Pancreas (tissue), 10 donors: ENCODE measurements around the gene ZC2HC1C. TPM values are rescaled to one million over a fixed set of nuclear protein-coding genes. Genes with fewer than 3 reads are reported as not detected.
A peak's percentile ranks its signal among the peaks of the same experiment; 100 is the strongest.
"Not testable (repeated sequence)": the region's sequence is repeated elsewhere in the genome, so short reads cannot be mapped to it uniquely, and the experiment has no call there.

Source experiments
- ATAC-seq, 4 donors: fragments of 200-7000 bp; cut with Tn5 transposase; one replicate each; pipeline versions ENCODE4 v1.8.0 to v1.9.1; 2020; ENCODE audit warnings: mild to moderate bottlenecking in 4 of 4, moderate library complexity in 4 of 4
- DNase-seq, 6 donors: peaks; one replicate each; pipeline ENCODE4 v3.0.0-alpha.2; 2020
- FAIRE-seq: peaks from 2 replicates; lab custom pipeline; 2012; peaks lifted over from hg19 to GRCh38; lab: Jason Lieb, UNC
- H3K27ac ChIP-seq, 4 donors: fragments of 200-600 bp; sonication (generic); 1 replicate in 3 of 4; 2 replicates in 1 of 4; pipeline versions ENCODE4 v1.5.0 to v1.8.0; 2020
- H3K27me3 ChIP-seq, 4 donors: fragments of 200-600 bp; one replicate each; pipeline ENCODE4 v1.8.0; 2021
- H3K36me3 ChIP-seq, 3 donors: fragments of 200-600 bp; sonication (generic) in 1 of 3; one replicate each; pipeline versions ENCODE4 v1.5.0 to v1.8.0; 2020 to 2021
- H3K4me1 ChIP-seq, 3 donors: fragments of 200-600 bp; one replicate each; pipeline ENCODE4 v1.8.0; 2021
- H3K4me3 ChIP-seq, 4 donors: fragments of 200-600 bp; sonication (generic) in 2 of 4; one replicate each; pipeline versions ENCODE4 v1.5.0 to v1.8.0; 2020 to 2021
- H3K9me3 ChIP-seq, 4 donors: fragments of 200-600 bp; one replicate each; pipeline ENCODE4 v1.8.0; 2021
- WGBS, 2 donors: extraction: QIAGEN DNeasy Blood & Tissue Kit; methylation state at CpG; one replicate each; pipeline ENCODE4 v1.1.7; 2013; 5-methylcytosine and 5-hydroxymethylcytosine counted together
- intact Hi-C, 3 donors: fragments of 100-400 bp; cut with DNase I; formaldehyde crosslinking; loops; one replicate each; pipeline versions ENCODE4 v1.11.1 to v1.14.2; 2022
- polyA plus RNA-seq, 2 donors: library from polyadenylated mRNA; stranded (reverse); fragments of 200-250 nt; gene quantifications; one replicate each; pipeline ENCODE4 v1.2.3, GENCODE V29; 2013
- total RNA-seq, 6 donors: library from RNA; stranded (reverse); fragmentation: NEBNext Ultra II Directional in 4 of 6; extraction: Animal tissue kit (Norgen Biotek cat#: 25700) in 4 of 6; gene quantifications; one replicate each; pipeline versions ENCODE4 v1.2.1 to v1.2.4, GENCODE V29; 2021 to 2023
- TF ChIP-seq, protein P1 (sequence below), 4 donors: fragments of 200-600 bp; sonication (generic) in 3 of 4; IDR thresholded peaks; one replicate each; pipeline versions ENCODE4 v1.5.0 to v1.8.0; 2021; ENCODE audit warnings: antibody characterized with exemption in 4 of 4
- donor health status: healthy with polysubstance abuse.
- donor health status: DM: no; HTN: no; CAD: no; lungs with moderate emphysema.
- donor health status: DM: no; HTN: no; CAD: no.
- donor health status: control.
- donor health status: control.
- donor health status: Bipolar disorder and iron deficiency.
- donor health status: DM: yes; HTN: yes; CAD: no.
- donor health status: DM: no; HTN: no; CAD: no.
- donor health status: DM: no; HTN: no; CAD: no.
- donor health status: DM: yes; HTN: yes; CAD: no.

Gene ZC2HC1C
- total and polyA plus RNA-seq, 8 donors = 2.6 to 12.1 (median 4.8) TPM

DNA sequence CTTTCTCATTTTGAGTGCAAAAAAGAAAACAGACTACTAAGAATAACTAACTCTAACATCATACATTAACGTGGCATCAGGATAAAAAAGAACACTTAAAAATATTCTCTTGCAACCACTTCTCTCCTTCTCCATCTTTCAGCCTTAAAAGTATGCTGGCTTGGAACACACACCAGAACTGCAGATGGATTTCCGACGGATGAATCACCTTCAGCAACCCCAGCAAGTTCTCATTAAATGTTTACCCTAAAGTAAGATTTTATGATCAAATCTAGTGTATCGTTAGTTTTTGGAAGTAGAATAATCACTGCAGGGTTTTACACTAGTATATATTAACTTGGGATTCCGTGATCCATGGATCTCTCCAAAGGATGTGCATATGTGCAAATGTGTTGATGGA is 56.2 kb downstream of the ZC2HC1C start:
- H3K36me3 ChIP-seq = no peaks in the 10 kb centered on the region
- no peak for DNase-seq
- peaks cover 7 to 29% (median 12%) of the 10 kb centered on the region in 3 donors for H3K4me1 ChIP-seq
- no peak for ATAC-seq
- intact Hi-C loops = no loop called here
- no peak overlapping the region for H3K27ac ChIP-seq
- 57 to 74% methylated on average over 5 of the region's 5 CpGs for WGBS, 2 donors
- H3K9me3 ChIP-seq = no peaks in the 10 kb centered on the region
- FAIRE-seq = no peak
- TF ChIP-seq, protein P1, sequence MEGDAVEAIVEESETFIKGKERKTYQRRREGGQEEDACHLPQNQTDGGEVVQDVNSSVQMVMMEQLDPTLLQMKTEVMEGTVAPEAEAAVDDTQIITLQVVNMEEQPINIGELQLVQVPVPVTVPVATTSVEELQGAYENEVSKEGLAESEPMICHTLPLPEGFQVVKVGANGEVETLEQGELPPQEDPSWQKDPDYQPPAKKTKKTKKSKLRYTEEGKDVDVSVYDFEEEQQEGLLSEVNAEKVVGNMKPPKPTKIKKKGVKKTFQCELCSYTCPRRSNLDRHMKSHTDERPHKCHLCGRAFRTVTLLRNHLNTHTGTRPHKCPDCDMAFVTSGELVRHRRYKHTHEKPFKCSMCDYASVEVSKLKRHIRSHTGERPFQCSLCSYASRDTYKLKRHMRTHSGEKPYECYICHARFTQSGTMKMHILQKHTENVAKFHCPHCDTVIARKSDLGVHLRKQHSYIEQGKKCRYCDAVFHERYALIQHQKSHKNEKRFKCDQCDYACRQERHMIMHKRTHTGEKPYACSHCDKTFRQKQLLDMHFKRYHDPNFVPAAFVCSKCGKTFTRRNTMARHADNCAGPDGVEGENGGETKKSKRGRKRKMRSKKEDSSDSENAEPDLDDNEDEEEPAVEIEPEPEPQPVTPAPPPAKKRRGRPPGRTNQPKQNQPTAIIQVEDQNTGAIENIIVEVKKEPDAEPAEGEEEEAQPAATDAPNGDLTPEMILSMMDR (IDR thresholded peaks at IDR 0.05) = no peak
- H3K4me3 ChIP-seq = peak overlapping the region in 2 of 4 donors; percentile 58 to 94
- H3K27me3 ChIP-seq = no peaks in the 10 kb centered on the region

DNA sequence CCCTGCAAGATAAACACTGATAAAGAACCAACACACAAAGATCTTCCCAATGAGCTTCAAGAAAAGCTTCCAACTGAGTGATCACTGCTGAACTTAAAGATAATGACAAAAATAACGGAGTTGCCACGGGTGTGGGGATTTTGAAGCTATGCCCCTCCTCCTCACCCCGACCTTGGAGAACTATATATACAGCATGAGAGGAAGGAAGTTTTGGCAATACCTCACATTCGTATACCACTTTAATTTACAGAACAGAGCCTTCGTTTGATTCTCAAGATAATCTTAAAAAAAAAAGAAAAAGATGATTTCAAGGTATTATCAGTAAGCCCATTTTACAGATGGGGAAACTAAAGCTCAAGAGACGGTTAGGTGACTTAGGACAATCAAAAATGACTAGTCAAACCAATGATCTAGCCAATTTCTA is 56.7 kb downstream of the ZC2HC1C start:
- ATAC-seq (no peak), DNase-seq (no peak), FAIRE-seq (no peak)
- peak overlapping the region; percentile 64 to 94 (median 84) for H3K27ac ChIP-seq
- peak overlapping the region; percentile 56 to 96 (median 76) for H3K4me3 ChIP-seq
- TF ChIP-seq, protein P1 (IDR thresholded peaks at IDR 0.05) = no peak
- H3K4me1 ChIP-seq = peaks cover 7 to 29% (median 12%) of the 10 kb centered on the region in 3 donors
- H3K36me3 ChIP-seq = no peaks in the 10 kb centered on the region
- intact Hi-C loops = no loop called here
- 2 to 4% methylated on average over 6 of the region's 6 CpGs for WGBS, 2 donors
- H3K9me3 ChIP-seq = no peaks in the 10 kb centered on the region
- no peaks in the 10 kb centered on the region for H3K27me3 ChIP-seq

DNA sequence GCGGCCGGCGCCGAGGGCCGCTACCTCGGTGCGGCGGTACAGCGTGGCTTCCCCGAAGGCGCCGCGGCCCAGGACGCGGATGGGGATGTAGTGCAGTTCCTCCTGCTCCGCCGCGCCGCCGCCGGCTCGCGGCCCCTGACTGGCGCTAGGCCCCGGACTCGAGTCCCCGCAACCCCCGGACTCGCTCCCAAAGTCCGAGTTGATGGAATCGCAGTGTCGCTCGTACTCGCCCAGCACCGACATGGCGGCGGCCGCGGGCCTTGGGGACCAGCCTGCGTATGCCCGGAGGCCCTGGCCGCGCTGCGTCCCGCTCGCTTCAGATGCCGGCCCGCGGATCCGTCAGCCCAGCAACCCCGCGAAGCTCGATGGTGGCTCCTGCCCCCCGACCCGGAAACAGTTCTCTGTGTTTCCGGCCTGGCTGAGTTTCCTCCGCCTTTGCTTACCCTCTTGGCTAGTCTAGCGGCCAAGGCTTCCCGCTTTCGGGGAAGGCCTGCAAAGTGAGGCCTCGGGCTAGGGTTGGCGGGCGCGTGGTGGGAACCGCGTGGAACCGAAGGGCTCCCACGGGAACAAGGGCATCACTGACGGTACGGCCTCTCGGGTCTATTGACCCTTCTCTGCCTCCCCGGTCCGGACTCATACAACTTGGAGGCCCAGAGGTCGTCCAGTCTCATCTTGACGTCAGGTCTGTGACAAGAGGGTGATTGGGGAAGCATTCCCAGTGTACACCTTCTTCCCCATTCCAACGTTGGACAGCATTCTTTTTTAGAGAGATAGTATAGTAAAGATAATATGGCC is 57.4 kb downstream of the ZC2HC1C start, which contains the start of gene NEK9:
TSS of gene NEK9 (minus strand) at position 370 of the 795 bp plus-strand sequence. CDS start at position 243, 127 bp downstream.
- FAIRE-seq (no peak), ATAC-seq (peak; percentile 95 to 97 (median 96)), DNase-seq (peak; percentile 86 to 94 (median 88))
- intact Hi-C loops = no loop called here
- no peaks in the 10 kb centered on the region for H3K9me3 ChIP-seq
- H3K36me3 ChIP-seq = no peaks in the 10 kb centered on the region
- H3K4me1 ChIP-seq = peaks cover 7 to 29% (median 12%) of the 10 kb centered on the region in 3 donors
- no peaks in the 10 kb centered on the region for H3K27me3 ChIP-seq
- H3K27ac ChIP-seq = peak within 1 kb of the TSS; percentile 64 to 94 (median 84)
- TF ChIP-seq, protein P1 (IDR thresholded peaks at IDR 0.05) = no peak
- peak within 1 kb of the TSS; percentile 56 to 96 (median 76) for H3K4me3 ChIP-seq
- 0 to 1% methylated on average over 55 to 76 of the region's 76 CpGs for WGBS, 2 donors

DNA sequence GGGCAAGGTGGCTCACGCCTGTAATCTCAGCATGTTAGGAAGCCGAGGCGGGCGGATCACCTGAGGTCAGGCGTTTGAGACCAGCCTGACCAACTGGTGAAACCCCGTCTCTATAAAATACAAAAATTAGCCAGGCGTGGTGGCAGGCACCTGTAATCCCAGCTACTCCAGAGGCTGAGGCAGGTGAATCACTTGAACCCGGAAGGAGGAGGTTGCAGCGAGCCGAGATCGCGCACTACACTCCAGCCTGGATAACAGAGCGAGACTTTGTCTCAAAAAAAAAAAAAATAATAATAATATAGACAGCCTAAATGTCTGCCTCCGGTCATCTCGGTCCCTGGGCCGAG is 58.0 kb downstream of the ZC2HC1C start:
- H3K27me3 ChIP-seq, intact Hi-C loops, H3K9me3 ChIP-seq, FAIRE-seq, DNase-seq, H3K36me3 ChIP-seq: not testable (repeated sequence)
- Histone ChIP-seq H3K4me3 (peak overlapping the region; percentile 56 to 96 (median 76)), H3K27ac (peak overlapping the region; percentile 64 to 94 (median 84)), H3K4me1 (peaks cover 7 to 29% (median 12%) of the 10 kb centered on the region in 3 donors)
- peak; percentile 20 to 52 (median 26) for ATAC-seq
- WGBS, 2 donors = 11 to 26% methylated on average over 16 of the region's 16 CpGs

DNA sequence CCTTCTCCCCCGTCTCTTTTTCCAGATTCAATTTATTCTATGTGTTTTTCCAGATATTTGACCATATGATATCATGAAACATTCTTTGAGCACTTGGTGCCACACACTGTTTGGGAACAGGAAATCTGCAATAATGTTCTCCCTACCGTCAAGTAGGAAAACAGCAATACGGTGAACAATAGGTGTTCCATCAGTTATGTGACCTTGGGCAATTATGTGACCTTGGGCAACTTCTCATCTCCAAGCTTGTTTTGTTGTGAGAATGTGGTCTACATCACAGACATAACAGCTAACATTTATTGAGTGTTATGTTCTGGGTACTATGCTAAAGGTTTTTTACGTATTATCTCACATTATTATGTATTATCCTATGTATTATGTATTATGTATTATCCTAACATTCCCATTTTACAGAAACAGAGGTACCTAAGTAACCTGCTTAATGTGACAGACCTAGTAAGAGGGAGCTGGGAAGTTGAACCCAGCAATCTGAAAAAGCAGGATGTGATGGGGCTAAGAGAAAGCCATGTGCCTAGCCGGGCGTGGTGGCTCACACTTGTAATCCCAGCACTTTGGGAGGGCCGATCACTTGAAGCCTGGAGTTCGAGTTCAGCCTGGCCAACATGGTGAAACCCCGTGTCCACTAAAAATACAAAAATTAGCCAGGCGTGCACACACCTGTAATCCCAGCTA is 58.6 kb downstream of the ZC2HC1C start:
- TF ChIP-seq, protein P1 (IDR thresholded peaks at IDR 0.05) = no peak
- Histone ChIP-seq H3K4me1 (peaks cover 7 to 29% (median 12%) of the 10 kb centered on the region in 3 donors), H3K27me3 (no peaks in the 10 kb centered on the region), H3K9me3 (no peaks in the 10 kb centered on the region), H3K27ac (peak overlapping the region in 2 of 4 donors; percentile 93 to 94), H3K36me3 (no peaks in the 10 kb centered on the region), H3K4me3 (peak overlapping the region in 3 of 4 donors; percentile 56 to 94 (median 58))
- DNase-seq = no peak
- 61% methylated on average over 10 of the region's 10 CpGs for WGBS, 2 donors
- ATAC-seq = no peak
- intact Hi-C loops = no loop called here
- no peak for FAIRE-seq
